SK-N-SH (cell line): ENCODE results near the gene KRTAP29-1.

Source experiments
- CTCF ChIP-seq: fragments of 200-600 bp; sonication (generic); IDR thresholded peaks from 2 replicates; pipeline ENCODE4 v1.6.1; 2017; ENCODE audit warnings: antibody characterized with exemption, mild to moderate bottlenecking, moderate library complexity
- EZH2phosphoT487 ChIP-seq: fragments of 200-600 bp; sonication (generic); IDR thresholded peaks from 2 replicates; pipeline ENCODE4 v1.6.1; 2017; ENCODE audit warnings: low read depth, mixed run types, mild to moderate bottlenecking, antibody characterized with exemption, moderate library complexity, borderline replicate concordance
- FOSL2 ChIP-seq: IDR thresholded peaks from 2 replicates; pipeline ENCODE4 v1.4.0; 2012; ENCODE audit warnings: low read depth, mild to moderate bottlenecking, moderate library complexity, borderline replicate concordance
- MEF2A ChIP-seq: IDR thresholded peaks from 2 replicates; pipeline ENCODE4 v1.4.0; 2012; ENCODE audit warnings: low read depth, borderline replicate concordance
- MXI1 ChIP-seq: IDR thresholded peaks from 2 replicates; pipeline ENCODE4 v1.6.1; 2012; ENCODE audit warnings: mild to moderate bottlenecking, low read depth, low read length, improper control_type of control experiment
- NRF1 ChIP-seq: IDR thresholded peaks from 2 replicates; pipeline ENCODE4 v1.6.1; 2012; ENCODE audit warnings: low read depth, mild to moderate bottlenecking, low read length
- RCOR1 ChIP-seq: fragments of 150-350 bp; IDR thresholded peaks from 2 replicates; pipeline ENCODE4 v1.6.1; 2017; ENCODE audit warnings: antibody characterized with exemption, low read length
- RFX5 ChIP-seq: IDR thresholded peaks from 2 replicates; pipeline ENCODE4 v1.6.1; 2012; ENCODE audit warnings: mild to moderate bottlenecking, improper control_type of control experiment, low read length
- TEAD4 ChIP-seq: IDR thresholded peaks from 2 replicates; pipeline ENCODE4 v1.4.0; 2012; ENCODE audit warnings: mild to moderate bottlenecking, borderline replicate concordance; ENCODE audit not compliant: insufficient read depth
- YY1 ChIP-seq: IDR thresholded peaks from 2 replicates; pipeline ENCODE4 v1.4.0; 2012; ENCODE audit warnings: low read depth, mild to moderate bottlenecking

GRCh38 chr17:41258406-41258805 is 44.2 kb downstream of the KRTAP29-1 start:
- no peak for TF ChIP-seq RCOR1
- no peak for TF ChIP-seq CTCF
- no peak for TF ChIP-seq MEF2A
- TF ChIP-seq EZH2phosphoT487, result no peak
- no peak for TF ChIP-seq YY1
- TF ChIP-seq NRF1, result no peak
- TF ChIP-seq RFX5, result no peak
- no peak for TF ChIP-seq MXI1
- TF ChIP-seq FOSL2, result no peak
- no peak for TF ChIP-seq TEAD4
